Stimulated activated CD8-positive, alpha-beta memory T cell treated with anti-CD3 and anti-CD28 coated beads, Interleukin-15, amount 100 ng/mL, for 24 hours (primary cell): Measurements from ENCODE around the gene COX19.
"Not testable (repeated sequence)": the region's sequence is repeated elsewhere in the genome, so short reads cannot be mapped to it uniquely, and the experiment has no call there.

Experiments used
- DNase-seq: peaks from one replicate; pipeline ENCODE4 v3.0.0-alpha.2; 2020; ENCODE audit warnings: low read depth

COX19 gene

DNA sequence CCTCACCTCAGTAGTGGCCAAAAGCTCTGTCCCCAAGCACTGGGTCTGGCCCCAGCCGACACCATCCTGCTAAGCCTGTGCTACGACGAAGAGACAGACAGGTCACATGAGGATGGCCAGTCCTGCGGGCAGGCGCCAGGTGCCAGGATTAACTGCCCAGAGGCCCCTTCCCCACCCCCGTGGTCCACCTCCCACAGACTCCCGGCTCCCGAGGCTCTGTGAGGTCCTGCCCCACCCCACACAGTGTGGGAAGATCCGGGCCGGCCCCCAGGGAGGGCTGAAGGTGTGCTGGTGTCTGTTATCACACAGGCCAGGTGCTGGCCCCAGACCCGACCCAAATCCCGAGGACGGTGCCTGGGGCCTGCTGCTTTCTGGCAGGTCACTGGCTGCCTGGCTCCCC is 34.9 kb upstream of the COX19 start:
- no peak for DNase-seq

DNA sequence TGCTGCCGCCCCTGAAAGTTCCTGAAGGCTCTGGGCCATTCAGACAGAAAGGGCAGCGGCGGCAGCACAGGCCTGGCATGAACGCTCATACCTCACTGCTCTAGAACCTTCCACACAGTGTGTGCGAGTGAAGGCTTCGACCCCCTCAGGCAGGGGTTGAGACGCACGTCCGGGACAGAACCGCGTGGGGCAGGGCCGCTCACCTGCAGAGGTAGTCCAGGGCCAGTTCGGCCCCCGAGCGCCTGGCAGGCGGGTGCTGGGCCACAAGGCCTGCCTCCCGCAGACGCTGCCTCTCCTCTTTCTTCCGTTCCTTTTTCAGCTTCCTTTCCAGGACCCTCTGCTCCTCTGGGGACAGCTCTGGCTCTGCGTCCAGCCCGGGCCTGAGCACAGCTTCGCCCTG is 34.4 kb upstream of the COX19 start:
- no peak for DNase-seq

DNA sequence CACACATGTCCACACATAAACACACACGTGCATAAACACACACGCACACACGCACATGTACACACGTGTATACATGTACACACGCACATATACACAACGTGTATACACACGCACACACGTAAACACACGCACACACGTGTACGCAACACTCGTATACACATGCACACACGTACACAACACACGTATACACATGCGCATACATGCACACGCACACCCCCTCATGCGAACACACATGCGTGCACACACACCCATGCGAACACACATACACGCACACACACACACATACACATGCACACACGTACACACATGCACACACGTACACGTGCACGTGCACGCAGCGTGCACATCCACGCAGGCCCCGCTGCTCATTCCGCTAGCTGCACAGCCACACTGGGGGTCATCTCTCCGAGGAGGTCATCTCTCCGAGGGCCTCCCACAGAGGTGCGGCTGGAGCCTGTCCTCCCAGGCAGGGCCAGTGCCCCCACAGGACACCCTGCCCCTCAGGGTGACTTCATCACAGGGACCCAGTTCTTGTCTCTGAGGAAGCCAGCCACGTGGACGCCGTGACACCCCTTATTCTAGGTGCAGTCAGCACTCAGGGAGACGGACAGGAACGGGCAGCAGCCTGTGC is 33.5 kb upstream of the COX19 start:
- DNase-seq, result no peak

DNA sequence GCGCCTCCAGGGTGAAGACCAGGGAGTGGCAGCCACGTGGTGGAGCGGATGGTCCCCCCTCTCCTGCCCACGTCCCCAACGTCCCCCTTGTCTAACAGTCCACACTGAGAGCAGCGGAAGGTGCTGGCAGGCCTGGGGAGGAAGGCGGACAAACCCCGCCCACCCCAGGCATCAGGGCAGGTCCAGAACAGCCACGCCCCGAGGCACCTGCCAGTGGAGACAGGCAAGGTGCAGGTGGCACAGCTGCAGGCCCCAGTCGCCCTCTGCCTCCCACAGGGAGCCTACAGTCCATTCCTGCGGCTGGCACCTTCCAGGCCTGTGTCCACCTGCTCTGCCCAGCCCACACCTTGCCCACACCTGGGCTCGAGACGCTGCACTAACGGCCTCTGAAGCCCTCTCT is 32.6 kb upstream of the COX19 start:
- DNase-seq, result no peak

DNA sequence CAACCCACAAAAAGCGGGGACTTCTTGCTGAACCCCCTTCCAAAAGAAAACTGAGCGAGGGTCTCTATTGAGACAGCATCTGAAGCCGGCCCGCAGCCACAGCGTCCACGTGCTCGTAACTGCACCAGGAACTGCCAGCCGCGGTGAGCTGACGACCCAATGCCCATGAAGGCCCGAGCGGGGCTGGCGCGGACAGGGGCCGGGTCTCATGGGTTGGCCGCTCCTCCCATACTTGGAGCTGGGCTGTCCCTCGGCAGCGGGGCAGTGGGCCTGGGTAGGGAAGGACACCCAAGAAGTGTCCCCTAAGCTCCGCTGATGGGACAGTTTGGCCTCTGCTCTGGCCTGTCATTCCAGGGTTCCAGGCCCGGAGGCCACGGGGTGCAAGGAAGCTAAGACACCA is 30.0 kb upstream of the COX19 start:
- no peak for DNase-seq

DNA sequence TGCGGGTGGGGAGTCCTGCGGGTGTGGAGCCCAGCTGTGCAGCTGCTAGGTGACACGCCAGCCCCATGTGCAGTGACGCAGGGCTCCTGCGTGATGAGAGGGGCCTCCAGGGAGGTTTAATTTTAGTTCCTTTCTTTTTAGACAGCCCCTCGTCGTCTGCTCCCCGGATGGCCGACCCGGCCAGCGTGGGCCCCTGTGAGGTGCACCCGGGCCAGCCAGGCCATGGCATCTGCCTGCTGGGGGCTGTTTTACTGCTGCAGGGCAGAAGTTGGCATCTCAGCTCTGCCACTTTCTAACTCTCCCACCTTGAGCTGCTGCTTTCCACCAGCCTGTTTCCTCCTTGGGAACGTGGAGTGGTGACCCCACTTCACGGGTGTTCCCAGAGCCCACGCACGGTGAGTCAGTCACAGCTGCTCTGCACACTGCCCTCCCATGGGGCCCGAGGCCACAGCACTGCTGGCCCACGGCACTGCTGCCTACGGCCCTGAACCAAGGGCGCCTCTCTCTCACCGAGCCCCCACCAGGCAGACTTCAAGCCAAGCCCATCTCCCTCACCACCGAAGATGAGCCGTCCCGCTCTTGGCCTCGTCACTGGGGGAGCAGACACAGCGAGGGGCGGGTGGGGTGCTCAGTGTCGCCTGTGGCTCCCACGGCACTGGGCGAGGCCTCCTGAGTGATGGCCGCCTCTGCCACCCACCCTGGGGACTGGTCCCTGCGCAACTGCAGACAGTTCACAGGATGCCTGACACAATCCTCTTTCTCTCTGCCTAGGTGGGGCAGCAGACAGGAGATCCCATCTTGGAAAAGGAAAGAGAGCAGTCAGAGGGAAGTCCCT is 28.9 kb upstream of the COX19 start:
- no peak for DNase-seq

DNA sequence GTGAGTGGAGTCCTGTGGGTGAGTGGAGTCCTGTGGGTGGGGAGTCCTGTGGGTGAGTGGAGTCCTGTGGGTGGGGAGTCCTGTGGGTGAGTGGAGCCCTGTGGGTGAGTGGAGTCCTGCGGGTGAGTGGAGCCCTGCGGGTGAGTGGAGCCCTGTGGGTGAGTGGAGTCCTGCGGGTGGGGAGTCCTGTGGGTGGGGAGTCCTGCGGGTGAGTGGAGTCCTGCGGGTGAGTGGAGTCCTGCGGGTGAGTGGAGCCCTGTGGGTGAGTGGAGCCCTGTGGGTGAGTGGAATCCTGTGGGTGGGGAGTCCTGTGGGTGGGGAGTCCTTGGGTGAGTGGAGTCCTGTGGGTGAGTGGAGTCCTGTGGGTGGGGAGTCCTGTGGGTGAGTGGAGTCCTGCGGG is 27.1 kb upstream of the COX19 start:
- DNase-seq, result not testable (repeated sequence)

DNA sequence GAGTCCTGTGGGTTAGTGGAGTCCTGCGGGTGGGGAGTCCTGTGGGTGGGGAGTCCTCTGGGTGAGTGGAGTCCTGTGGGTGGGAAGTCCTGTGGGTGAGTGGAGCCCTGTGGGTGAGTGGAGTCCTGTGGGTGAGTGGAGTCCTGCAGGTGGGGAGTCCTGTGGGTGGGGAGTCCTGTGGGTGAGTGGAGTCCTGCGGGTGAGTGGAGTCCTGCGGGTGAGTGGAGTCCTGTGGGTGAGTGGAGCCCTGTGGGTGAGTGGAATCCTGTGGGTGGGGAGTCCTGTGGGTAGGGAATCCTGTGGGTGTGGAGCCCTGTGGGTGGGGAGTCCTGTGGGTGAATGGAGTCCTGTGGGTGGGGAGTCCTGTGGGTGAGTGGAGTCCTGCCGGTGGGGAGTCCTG is 26.7 kb upstream of the COX19 start:
- DNase-seq, result not testable (repeated sequence)

DNA sequence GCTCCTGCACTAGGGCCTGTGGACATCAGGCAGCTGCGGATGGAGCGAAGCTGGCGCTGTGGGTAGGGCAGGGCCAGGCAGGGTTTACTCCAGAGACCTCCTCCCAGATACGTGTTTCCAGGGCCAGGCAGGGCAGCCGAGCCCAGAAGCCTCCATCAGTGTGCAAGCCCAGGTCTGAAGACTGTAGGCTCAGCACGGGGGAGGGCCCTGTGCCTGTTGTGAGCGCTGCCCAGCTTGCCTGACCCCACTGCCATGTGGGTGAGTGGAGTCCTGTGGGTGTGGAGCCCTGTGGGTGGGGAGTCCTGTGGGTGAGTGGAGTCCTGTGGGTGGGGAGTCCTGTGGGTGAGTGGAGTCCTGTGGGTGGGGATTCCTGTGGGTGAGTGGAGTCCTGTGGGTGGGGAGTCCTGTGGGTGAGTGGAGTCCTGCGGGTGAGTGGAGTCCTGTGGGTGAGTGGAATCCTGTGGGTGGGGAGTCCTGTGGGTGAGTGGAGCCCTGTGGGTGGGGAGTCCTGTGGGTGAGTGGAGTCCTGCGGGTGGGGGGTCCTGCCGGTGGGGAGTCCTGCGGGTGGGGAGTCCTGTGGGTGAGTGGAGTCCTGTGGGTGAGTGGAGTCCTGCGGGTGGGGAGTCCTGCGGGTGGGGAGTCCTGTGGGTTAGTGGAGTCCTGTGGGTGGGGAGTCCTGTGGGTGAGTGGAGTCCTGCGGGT is 25.9 kb upstream of the COX19 start:
- not testable (repeated sequence) for DNase-seq

DNA sequence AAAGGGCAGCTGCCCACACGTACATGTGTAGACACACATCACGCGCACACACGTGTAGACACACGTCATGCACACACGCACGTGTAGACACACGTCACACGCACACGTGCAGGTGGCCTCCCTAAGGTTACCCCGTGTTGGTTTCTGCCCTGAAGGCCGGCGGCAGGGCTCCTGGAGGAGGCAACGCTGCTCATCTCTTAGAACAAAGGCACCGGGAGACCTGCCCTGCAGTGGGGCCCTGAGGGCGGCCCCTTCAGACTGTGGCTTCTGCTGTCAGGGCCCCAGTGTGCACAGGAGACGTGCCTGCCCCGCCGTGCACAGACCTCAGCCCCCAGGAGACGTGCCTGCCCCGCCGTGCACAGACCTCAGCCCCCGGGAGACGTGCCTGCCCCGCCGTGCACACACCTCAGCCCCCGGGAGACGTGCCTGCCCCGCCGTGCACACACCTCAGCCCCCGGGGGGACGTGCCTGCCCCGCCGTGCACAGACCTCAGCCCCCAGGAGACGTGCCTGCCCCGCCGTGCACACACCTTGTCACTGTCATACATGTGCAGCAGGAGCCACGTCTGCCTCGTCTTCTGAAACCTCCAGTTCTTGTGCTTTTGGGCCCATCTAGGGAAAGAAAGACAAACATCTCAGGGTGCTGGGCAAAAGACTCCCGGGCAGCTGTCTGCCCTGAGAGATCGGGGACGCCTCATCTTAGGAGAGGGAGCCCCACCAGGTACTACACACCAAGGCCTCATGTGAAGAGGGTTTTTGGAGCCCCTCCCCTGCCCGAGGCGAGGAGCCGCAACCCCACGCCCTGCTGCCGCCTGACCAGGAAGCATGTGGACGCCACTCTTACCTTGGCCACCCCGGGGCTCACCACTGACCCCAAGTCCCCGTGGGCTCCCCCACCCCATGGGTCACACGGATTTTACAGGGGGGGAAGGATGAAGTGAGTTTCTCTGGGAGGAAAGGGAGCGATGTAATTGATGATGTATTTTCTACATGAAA is 24.9 kb upstream of the COX19 start:
- no peak for DNase-seq

DNA sequence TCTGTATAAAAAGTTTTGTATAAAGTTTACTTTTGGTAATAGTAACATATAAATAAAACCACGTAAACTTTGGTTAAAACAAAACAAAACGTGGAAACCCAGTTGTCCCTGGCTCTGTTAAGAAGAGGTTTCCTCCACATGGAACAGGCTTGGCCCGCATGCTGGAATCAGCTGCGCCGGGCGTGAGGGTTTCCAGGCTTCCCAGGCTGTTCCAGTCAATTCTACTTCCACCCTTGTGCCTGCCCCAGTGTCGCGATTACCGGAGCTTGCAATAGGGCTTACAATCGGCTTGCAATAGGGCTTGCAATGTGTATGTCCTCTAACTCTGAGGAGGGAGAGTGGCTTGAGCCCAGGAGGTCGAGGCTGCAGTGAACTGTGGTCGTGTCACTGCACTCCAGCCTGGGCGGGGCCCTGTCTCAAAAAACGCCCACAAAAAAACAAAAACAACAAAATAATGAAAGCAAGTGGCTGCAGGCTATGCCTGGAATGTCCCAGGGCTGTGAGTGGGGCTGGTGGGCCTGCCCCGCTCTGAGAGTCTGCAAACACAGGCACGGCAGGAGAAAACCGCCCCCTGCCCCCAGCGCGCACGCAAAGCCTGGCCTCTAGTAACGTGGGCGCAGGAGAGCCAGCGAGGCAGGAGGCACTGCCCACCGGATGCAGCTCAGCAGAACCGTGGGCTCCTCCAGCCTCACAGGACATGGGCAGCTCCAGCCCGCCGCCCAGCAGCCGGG is 24.0 kb upstream of the COX19 start:
- DNase-seq, result no peak

DNA sequence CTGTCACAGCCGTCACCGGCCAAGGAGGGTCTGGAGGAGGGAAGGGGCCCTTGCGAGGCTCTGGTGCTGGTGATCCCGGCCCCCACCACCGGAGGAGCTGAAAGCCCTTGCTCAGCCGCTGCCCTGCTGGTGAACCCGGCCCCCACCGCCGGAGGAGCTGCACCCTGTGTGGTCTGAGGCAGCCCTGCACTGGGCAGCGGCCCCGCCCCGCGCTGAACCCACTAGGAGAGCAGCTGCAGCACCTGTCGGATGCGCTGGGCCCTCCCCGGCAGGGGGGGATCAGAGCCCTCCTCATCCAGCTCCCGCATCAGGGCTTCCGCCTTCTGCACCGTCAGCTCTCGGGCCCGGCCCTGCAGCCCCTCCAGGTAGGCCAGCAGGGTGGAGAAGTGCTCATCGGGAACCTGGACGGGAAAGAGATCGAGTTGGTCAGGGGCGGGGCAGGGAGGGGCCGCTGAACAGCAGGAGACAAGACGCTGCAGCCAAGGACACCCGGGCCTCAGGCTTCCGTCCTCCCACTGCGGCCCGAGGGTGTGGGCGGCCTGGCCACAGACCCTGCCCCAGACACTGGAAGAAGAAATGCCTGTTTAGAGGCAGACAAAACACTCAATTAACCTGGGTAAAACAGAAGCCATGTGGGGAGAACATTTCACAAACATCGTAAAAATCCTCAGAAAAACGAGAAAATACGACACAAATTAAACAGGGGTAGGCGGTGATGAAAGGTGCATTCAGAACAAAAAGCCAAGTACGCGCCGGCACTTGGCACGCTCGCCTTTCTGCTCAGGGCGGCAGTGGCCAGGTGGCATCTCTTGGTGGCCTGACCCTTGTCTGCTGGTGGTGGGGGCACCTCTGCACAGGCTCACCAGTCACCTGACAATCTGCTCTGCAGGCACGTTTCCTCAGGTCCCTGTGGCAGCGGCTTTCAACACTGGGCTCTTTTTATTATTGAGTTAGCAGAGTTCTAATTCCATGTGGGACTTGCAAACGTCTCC is 22.4 kb upstream of the COX19 start:
- no peak for DNase-seq

DNA sequence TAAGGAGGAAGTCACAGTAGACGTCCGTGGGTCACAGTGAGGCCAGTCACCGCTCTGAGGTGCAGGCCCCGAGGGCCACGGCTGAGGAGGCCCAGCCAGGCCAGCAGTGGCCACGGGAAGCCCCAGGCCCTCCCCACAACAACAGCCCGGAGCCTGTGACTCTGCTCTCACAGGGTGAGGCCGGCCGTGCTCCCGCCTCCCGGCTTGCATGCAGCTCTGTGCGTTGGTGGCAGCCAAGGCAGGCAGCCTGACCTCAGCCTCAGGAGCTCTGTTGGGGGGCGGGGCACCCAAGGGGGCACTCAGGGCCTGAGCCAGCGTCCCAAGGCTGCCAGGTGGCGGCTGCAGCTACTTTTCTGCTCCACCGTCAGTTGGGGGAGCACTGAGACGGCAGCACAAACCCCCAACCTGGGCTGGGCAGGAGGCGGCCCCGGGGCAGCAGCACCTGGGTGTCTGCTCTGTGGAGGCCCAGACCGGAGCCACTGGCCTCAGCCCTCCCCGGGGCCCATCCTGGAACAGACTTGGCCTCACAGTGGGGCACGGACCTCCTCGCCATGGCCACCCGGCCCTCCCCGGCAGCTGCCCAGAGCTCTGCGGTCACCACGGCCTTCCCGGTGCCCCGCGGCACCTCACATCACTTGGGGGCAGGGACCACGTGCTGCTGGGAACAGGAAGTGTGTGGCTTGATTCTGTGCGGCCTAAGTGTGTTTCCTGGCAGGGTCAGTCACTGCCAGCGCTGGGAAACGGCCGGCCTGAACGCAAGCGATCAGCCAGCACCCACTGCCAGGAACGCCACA is 20.9 kb upstream of the COX19 start:
- no peak for DNase-seq

DNA sequence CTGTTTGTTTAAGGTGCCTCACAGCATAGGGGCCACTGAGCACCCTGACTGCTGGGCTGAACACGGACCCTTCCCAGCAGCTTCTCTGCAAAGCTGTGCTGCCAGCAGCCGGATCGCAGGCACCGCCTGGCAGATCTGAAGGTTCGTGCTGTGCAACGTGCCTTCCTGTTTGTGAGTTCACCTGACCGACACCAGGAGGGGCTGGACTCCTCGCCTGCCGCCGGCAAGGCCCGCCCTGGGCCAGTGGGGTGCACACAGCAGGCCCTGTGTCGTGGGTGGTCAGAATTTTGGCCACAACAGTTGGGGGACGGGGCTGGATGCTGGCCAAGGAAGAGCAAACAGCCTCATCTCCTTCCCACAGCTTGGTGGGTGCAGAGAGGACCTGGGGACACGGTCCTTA is 20.2 kb upstream of the COX19 start:
- no peak for DNase-seq

DNA sequence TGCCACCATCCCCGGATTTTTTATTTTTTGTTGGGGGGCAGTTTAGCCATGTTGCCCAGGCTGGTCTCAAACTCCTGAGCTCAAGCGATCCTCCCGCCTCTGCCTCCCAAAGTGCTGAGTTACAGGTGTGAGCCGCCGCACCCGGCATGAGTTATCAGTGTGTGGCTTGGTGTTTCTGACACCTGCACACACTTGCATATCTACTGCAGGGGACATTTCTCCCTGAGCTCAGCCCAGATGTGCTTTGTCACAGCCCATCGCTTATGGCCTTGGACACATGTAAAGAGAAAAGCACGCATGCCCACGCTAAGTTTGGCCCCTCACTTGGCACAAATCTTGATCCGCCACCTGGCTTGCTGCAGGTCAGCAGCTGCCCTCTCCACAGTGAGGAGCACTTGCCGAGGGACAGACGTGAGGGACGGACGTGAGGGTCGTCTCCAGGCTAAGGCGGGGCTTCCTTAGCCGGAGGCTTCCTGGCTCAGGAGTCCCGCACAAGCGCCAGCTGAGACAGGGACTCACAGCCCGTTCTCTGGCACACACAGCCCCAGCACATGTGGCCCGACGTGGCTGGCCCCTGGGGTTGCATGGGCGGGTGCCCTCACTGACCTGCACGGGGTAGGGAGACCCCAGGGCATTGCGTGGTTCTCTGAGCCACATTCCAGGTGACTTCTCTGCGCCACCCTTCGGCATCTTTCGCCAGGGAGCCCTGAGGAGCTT is 19.4 kb upstream of the COX19 start:
- DNase-seq, result no peak

DNA sequence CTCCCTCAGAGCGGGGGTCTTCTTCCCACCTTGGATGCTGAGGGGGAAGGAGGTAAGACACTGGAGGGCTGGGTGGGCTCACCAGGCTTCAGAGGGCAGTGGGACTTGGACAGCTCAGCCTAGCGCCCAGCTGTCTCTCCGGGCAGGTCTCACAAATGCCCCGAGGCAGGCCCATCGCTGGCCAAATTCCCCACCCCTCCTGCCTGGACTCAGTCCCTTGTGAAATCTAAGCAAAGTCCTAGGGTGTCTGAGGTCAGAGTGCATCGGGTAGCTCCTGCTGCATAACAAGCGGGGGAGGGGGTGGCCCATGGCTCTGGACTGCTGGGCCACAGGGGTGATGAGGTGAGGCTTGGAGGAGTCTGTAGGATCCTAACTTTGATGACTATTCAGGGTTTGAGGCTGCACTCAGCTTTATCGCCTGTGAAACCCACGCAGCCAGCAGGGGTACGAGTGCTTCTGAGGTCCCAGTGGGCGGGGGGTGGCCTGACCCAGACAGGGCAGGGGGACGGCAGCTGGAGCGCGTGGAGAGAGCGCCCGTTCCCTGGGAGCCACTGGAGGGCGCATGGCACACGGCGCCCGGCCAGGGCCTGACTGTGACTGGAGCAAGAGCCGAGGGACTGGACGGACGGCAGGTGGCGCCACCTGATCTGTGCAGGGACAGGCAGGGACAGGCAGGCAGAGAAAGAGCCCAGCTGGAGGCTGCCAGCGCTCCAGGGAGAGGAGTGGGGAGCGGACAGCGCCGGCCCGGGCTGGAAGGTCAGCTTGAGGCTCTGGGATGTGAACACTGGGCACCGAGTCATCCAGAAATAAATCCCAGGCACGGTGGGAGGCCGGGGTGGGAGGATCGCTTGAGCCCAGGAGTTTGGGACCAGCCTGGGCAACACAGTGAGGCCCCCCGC is 17.6 kb upstream of the COX19 start:
- peak; percentile 88 for DNase-seq
